ENCODE measurements around the gene TNS2. TPM values are rescaled to one million over a fixed set of nuclear protein-coding genes. Genes with fewer than 3 reads are reported as not detected.
"Not testable (repeated sequence)": the region's sequence is repeated elsewhere in the genome, so short reads cannot be mapped to it uniquely, and the experiment has no call there.

Gene TNS2
- total and polyA plus RNA-seq, 2 donors (not counting 1 experiment from before 2014, with no cell fraction given), result 0.60 to 1.3 TPM

GRCh38 chr12:53107122-53107521 lies 57.3 kb downstream of the TNS2 start:
- Histone ChIP-seq H4K20me1 (ENCODE audit: control insufficient read depth, insufficient read depth, low read length, poor library complexity, severe bottlenecking) (no peaks in the 10 kb centered on the region), H3K27me3 (replicated peaks in 1 of 4; ENCODE audit: control extremely low read depth in 1 of 4, control insufficient read depth in 3 of 4, insufficient read depth in 4 of 4, low read length in 3 of 4) (no peaks in the 10 kb centered on the region), H2AFZ (ENCODE audit: insufficient read depth, low read depth, low read length, poor library complexity, severe bottlenecking) (no peak overlapping the region), H3K4me2 (replicated peaks; ENCODE audit: low read depth, low read length, poor library complexity, severe bottlenecking) (no peak overlapping the region), H3K9me3 (ENCODE audit: control extremely low read depth in 1 of 3, control insufficient read depth in 2 of 3, insufficient read depth in 1 of 3, low read length in 2 of 3) (no peaks in the 10 kb centered on the region), H3K79me2 (ENCODE audit: control insufficient read depth, insufficient read depth, low read length) (no peaks in the 10 kb centered on the region), H3K27ac (ENCODE audit: low read length in 2 of 2) (no peak overlapping the region), H3K9ac (ENCODE audit: low read length) (no peak overlapping the region), H3K4me1 (ENCODE audit: control insufficient read depth in 2 of 2, insufficient read depth in 2 of 2, low read length in 2 of 2) (peaks cover 19 to 23% of the 10 kb centered on the region in 2 donors), H3K4me3 (ENCODE audit: control extremely low read depth in 1 of 5, extremely low read depth in 1 of 5, insufficient read depth in 1 of 5, low read depth in 2 of 5, low read length in 4 of 5) (no peak overlapping the region), H3K36me3 (replicated peaks in 1 of 2; ENCODE audit: control extremely low read depth in 1 of 2, control insufficient read depth in 1 of 2, extremely low read depth in 1 of 2, insufficient read depth in 2 of 2, low read length in 1 of 2) (no peaks in the 10 kb centered on the region)
- no peak for DNase-seq
- no CpG with 5 or more reads among the region's 7 CpGs for WGBS (ENCODE audit: insufficient coverage)
- Mint-ChIP-seq H3K4me1 (peaks cover 14% of the 10 kb centered on the region), H3K4me3 (no peak overlapping the region), H3K27me3 (peaks cover 7% of the 10 kb centered on the region), H3K27ac (no peak overlapping the region), H3K9me3 (ENCODE audit: insufficient read depth) (no peaks in the 10 kb centered on the region)
- CTCF ChIA-PET, result interaction anchor here (0.7 kb wide), 1 partner anchor 41 kb away, joined by 3 read pairs; no protein-coding TSS in a partner anchor
- POLR2A ChIA-PET, result no interaction called here
- ATAC-seq (ENCODE audit: low read depth), result no peak
- intact Hi-C loops (cut with micrococcal nuclease), result no loop called here
- TF ChIP-seq CTCF (IDR thresholded peaks at IDR 0.05) (no peak), EZH2 (IDR thresholded peaks at IDR 0.05; ENCODE audit: borderline replicate concordance, insufficient read depth, low read depth, low read length, poor library complexity, severe bottlenecking) (no peak)

DNA sequence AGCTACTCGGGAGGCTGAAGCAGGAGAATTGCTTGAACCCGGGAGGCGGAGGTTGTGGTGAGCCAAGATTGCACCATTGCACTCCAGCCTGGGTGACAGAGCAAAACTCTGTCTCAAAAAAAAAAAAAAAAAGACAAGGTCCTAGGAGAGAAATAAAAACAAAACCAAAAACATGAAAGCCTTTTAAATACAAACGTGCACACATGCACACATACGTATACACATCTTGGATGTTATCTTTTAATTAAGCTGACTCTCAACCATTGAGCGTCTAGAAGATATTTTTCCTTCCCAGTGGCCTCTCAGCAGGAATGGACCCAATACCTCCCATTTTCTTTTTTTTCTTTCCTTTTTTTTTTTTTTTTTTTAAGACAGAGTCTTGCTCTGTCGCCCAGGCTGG lies 62.6 kb downstream of the TNS2 start:
- intact Hi-C loops (cut with micrococcal nuclease); H3K27me3 Mint-ChIP-seq; H3K4me3 Mint-ChIP-seq; H3K27ac Mint-ChIP-seq; H4K20me1 ChIP-seq (ENCODE audit: control insufficient read depth, insufficient read depth, low read length, poor library complexity, severe bottlenecking); H2AFZ ChIP-seq (ENCODE audit: insufficient read depth, low read depth, low read length, poor library complexity, severe bottlenecking); H3K27me3 ChIP-seq (replicated peaks in 1 of 4; ENCODE audit: control extremely low read depth in 1 of 4, control insufficient read depth in 3 of 4, insufficient read depth in 4 of 4, low read length in 3 of 4); H3K4me1 ChIP-seq (ENCODE audit: control insufficient read depth in 2 of 2, insufficient read depth in 2 of 2, low read length in 2 of 2); H3K4me2 ChIP-seq (replicated peaks; ENCODE audit: low read depth, low read length, poor library complexity, severe bottlenecking); H3K79me2 ChIP-seq (ENCODE audit: control insufficient read depth, insufficient read depth, low read length); H3K9ac ChIP-seq (ENCODE audit: low read length); H3K4me3 ChIP-seq (ENCODE audit: control extremely low read depth in 1 of 5, extremely low read depth in 1 of 5, insufficient read depth in 1 of 5, low read depth in 2 of 5, low read length in 4 of 5); ATAC-seq (ENCODE audit: low read depth); H3K4me1 Mint-ChIP-seq; H3K9me3 ChIP-seq (ENCODE audit: control extremely low read depth in 1 of 3, control insufficient read depth in 2 of 3, insufficient read depth in 1 of 3, low read length in 2 of 3); DNase-seq; H3K27ac ChIP-seq (ENCODE audit: low read length in 2 of 2); H3K36me3 ChIP-seq (replicated peaks in 1 of 2; ENCODE audit: control extremely low read depth in 1 of 2, control insufficient read depth in 1 of 2, extremely low read depth in 1 of 2, insufficient read depth in 2 of 2, low read length in 1 of 2); H3K9me3 Mint-ChIP-seq (ENCODE audit: insufficient read depth): not testable (repeated sequence)
- ChIA-PET CTCF (interaction anchor here (0.7 kb wide), 1 partner anchor 22 kb away, joined by 3 read pairs; no protein-coding TSS in a partner anchor), POLR2A (interaction anchor here (0.6 kb wide), 1 partner anchor 364 kb away, joined by 4 read pairs; no protein-coding TSS in a partner anchor)
- 94% methylated on average over 3 of the region's 7 CpGs for WGBS (ENCODE audit: insufficient coverage)
